Activated naive CD4-positive, alpha-beta T cell treated with anti-CD3 and anti-CD28 coated beads, Interleukin-2, amount 50 U/mL, for 72 hours (primary cell): ENCODE data around the gene CLIC1. TPM values are rescaled to one million over a fixed set of nuclear protein-coding genes. Genes with fewer than 3 reads are reported as not detected.
"Not testable (repeated sequence)": the region's sequence is repeated elsewhere in the genome, so short reads cannot be mapped to it uniquely, and the experiment has no call there.

Experiments
- ATAC-seq, 2 donors: fragments of 150-1000 bp; cut with Tn5 transposase; 2 replicates each; pipeline ENCODE4 v1.10.0; 2021; ENCODE audit warnings: mild to moderate bottlenecking in 2 of 2, moderate library complexity in 2 of 2
- DNase-seq, 2 donors: peaks; one replicate each; pipeline ENCODE4 v3.0.0; 2021 to 2022; ENCODE audit warnings: low spot score in 2 of 2
- H3K27ac Mint-ChIP-seq, 2 donors: one replicate each; pipeline ENCODE4 v1.8.0; 2022; ENCODE audit warnings: mild to moderate bottlenecking in 2 of 2, mixed read lengths in 2 of 2
- H3K36me3 Mint-ChIP-seq, 2 donors: one replicate each; pipeline ENCODE4 v1.8.0; 2022; ENCODE audit warnings: mixed read lengths in 2 of 2
- H3K9me3 Mint-ChIP-seq, 2 donors: one replicate each; pipeline ENCODE4 v1.8.0; 2022; ENCODE audit warnings: mixed read lengths in 2 of 2
- total RNA-seq, 2 donors: library from RNA; stranded (reverse); gene quantifications; one replicate each; pipeline ENCODE4 v1.2.3, GENCODE V29; 2022

CLIC1 gene
- total RNA-seq, 2 donors from 2014 or later, result 440 to 455 TPM

GRCh38 chr6:31719001-31719400 lies 17.3 kb downstream of the CLIC1 start:
- no peaks in the 10 kb centered on the region for H3K9me3 Mint-ChIP-seq
- DNase-seq (no peak), ATAC-seq (no peak)
- H3K36me3 Mint-ChIP-seq, result no peaks in the 10 kb centered on the region
- peak overlapping the region in 1 of 2 donors; percentile 18 for H3K27ac Mint-ChIP-seq

DNA sequence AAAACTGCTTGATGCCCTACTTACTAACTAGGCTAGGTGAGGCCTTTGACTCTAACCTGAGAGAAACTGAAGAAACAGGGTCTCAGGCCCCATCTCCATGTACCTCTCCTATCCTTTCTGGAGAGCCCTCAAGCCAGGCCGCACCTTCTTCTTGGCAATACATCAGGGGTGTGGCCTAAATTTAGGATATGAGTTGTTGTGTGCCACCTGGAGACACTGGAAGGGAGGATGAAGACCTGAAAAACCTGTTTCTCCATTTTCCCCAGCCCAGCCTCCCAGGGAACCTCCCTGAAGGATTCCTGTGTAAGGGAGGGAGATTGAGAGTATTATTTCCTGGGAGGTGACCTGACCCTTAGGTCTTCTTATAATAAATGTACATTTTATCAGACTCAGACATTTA lies 18.1 kb downstream of the CLIC1 start:
- Mint-ChIP-seq H3K27ac (peak overlapping the region in 1 of 2 donors; percentile 18), H3K36me3 (no peaks in the 10 kb centered on the region), H3K9me3 (no peaks in the 10 kb centered on the region)
- ATAC-seq (no peak), DNase-seq (no peak)

DNA sequence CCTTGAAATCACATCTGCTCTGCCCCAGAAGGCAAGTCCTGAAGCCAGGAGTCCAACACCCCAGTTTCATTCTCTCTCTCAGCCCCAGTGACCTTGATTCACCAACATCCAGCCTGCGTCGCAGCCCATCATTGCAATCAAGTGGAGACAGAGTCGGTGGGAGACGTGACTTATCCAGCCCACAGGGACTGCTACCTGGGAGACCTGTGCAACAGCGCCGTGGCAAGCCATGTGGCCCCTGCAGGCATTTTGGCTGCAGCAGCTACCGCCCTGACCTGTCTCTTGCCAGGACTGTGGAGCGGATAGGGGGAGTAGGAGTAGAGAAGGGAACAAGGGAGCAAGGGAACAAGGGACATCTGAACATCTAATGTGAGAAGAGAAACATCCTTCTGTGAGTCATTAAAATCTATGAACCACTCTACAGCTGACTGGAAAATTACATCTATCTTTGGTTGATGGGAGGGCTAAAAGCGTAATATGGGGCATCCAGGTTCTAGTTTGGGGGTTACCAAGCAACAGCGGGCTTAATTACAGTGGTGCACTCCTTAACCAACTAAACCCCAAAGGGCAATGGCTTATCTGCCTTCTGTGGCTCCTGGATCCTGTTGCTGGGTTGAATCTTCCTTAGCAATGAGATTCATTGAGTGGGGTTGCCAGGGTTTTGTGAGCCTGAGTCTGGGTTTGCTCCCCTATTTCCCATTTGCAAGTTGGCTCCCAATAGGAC lies 18.7 kb downstream of the CLIC1 start:
- H3K36me3 Mint-ChIP-seq, result no peaks in the 10 kb centered on the region
- no peak for ATAC-seq
- H3K27ac Mint-ChIP-seq, result peak overlapping the region in 1 of 2 donors; percentile 75
- no peak for DNase-seq
- no peaks in the 10 kb centered on the region for H3K9me3 Mint-ChIP-seq

- no peak for ATAC-seq
- Mint-ChIP-seq H3K36me3 (no peaks in the 10 kb centered on the region), H3K27ac (peak within 1 kb of the TSS in 1 of 2 donors; percentile 26)
Observed at GRCh38 chr6:31715022-31715958, 21.0 kb downstream of the CLIC1 start, which contains the start of gene LY6G6D. TSS of gene LY6G6D (plus strand) at chr6:31715348. CDS start at chr6:31715356, 8 bp downstream.

DNA sequence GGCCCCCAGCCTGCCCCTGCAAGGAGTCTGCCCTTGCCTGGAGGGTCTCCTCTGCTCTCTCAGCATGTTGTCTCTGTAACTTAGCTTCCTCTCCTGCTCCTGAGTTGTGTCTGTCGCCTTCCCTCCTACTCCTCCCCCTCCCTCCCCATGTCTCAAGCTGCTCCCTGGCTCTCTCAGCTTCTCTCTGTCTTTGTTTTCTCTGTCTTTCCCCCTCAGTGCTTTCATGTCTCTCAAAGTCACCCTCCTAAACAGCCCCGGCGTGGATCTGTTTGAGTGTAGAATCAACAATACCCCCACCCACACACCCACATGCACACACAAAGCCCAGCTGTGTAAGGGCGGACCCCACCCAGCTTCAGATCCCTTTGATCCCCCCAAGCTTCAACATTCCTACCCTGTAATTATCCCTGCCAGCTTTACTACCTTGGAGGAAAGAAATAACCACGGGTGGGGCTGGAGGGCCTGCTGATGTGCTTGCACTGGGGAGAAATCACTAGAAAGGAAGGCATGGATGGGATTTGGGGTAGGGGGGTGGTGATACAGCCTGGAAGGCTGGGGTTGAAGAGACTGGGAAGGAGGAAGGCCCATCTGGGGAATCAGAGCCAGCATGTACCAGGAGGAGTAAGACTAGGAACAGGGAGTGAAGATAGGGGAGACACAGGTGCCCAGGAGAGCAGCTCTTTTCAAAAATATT lies 22.2 kb downstream of the CLIC1 start:
- ATAC-seq (no peak), DNase-seq (no peak)
- Mint-ChIP-seq H3K27ac (peak overlapping the region in 1 of 2 donors; percentile 26), H3K36me3 (no peaks in the 10 kb centered on the region), H3K9me3 (no peaks in the 10 kb centered on the region)

More at GRCh38 chr6:31715022-31715958, 21.0 kb downstream of the CLIC1 start, which contains the start of gene LY6G6D:
- no peak for DNase-seq
- H3K9me3 Mint-ChIP-seq, result no peaks in the 10 kb centered on the region

- ATAC-seq (no peak), DNase-seq (no peak)
- Mint-ChIP-seq H3K36me3 (no peaks in the 10 kb centered on the region), H3K27ac (no peak overlapping the region), H3K9me3 (no peaks in the 10 kb centered on the region)
Observed at GRCh38 chr6:31713465-31713864, 22.9 kb downstream of the CLIC1 start.

GRCh38 chr6:31712296-31712695 lies 24.0 kb downstream of the CLIC1 start:
- DNase-seq (no peak), ATAC-seq (peak in 1 of 2 donors; percentile 45)
- Mint-ChIP-seq H3K9me3 (no peaks in the 10 kb centered on the region), H3K36me3 (no peaks in the 10 kb centered on the region), H3K27ac (no peak overlapping the region)

- H3K36me3 Mint-ChIP-seq, result no peaks in the 10 kb centered on the region
- H3K27ac Mint-ChIP-seq, result peak overlapping the region; percentile 19 to 80
- DNase-seq (no peak), ATAC-seq (peak in 1 of 2 donors; percentile 9)
- no peaks in the 10 kb centered on the region for H3K9me3 Mint-ChIP-seq
Observed at GRCh38 chr6:31711233-31711632, 25.1 kb downstream of the CLIC1 start.

GRCh38 chr6:31710523-31711219 lies 25.7 kb downstream of the CLIC1 start:
- no peaks in the 10 kb centered on the region for H3K9me3 Mint-ChIP-seq
- H3K36me3 Mint-ChIP-seq, result no peaks in the 10 kb centered on the region
- ATAC-seq (no peak), DNase-seq (no peak)
- peak overlapping the region in 1 of 2 donors; percentile 19 for H3K27ac Mint-ChIP-seq

GRCh38 chr6:31709157-31709556 lies 27.2 kb downstream of the CLIC1 start:
- DNase-seq, H3K36me3 Mint-ChIP-seq, H3K9me3 Mint-ChIP-seq, H3K27ac Mint-ChIP-seq, ATAC-seq: not testable (repeated sequence)

DNA sequence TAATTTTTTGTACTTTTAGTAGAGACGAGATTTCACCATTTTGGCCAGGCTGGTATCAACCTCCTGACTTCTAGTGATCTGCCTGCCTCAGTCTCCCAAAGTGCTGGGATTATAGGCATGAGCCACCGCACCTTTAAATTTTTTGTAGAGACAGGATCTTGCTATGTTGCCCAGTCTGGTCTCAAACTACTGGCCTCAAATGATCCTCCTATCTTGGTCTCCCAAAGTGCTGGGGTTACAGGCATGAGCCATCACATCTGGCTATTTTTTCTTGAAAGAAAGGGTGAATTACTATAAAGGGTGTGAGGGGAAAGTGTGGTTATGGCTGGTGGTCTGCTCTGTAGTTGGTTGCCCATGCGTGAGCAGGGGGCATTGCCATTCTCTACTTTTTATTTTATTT lies 28.1 kb downstream of the CLIC1 start:
- DNase-seq, result no peak
- no peak for ATAC-seq
- Mint-ChIP-seq H3K36me3 (peaks cover 3 to 4% of the 10 kb centered on the region in 2 donors), H3K27ac (no peak overlapping the region), H3K9me3 (no peaks in the 10 kb centered on the region)

DNA sequence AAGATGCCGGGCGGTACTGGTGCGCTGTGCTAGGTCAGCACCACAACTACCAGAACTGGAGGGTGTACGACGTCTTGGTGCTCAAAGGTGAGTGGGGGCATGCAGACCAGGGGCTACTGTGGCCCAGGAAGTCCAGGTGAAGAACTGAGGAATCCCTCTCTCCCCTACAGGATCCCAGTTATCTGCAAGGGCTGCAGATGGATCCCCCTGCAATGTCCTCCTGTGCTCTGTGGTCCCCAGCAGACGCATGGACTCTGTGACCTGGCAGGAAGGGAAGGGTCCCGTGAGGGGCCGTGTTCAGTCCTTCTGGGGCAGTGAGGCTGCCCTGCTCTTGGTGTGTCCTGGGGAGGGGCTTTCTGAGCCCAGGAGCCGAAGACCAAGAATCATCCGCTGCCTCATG lies 28.6 kb downstream of the CLIC1 start:
- H3K27ac Mint-ChIP-seq, result peak overlapping the region in 1 of 2 donors; percentile 22

GRCh38 chr6:31706599-31706998 lies 29.7 kb downstream of the CLIC1 start, which contains the start of gene LY6G6F:
TSS of gene LY6G6F (plus strand) at chr6:31706866. CDS start at chr6:31706907, 41 bp downstream.
- no peak for ATAC-seq
- H3K9me3 Mint-ChIP-seq, result no peaks in the 10 kb centered on the region
- DNase-seq, result no peak
- peaks cover 14% of the 10 kb centered on the region in 2 donors for H3K36me3 Mint-ChIP-seq
- H3K27ac Mint-ChIP-seq, result peak within 1 kb of the TSS; percentile 14 to 22

More for the DNA sequence above, 28.6 kb downstream of the CLIC1 start:
- ATAC-seq (no peak), DNase-seq (no peak)
- Mint-ChIP-seq H3K36me3 (peaks cover 6% of the 10 kb centered on the region in 2 donors), H3K9me3 (no peaks in the 10 kb centered on the region)

GRCh38 chr6:31705931-31706330 lies 30.4 kb downstream of the CLIC1 start:
- ATAC-seq (no peak), DNase-seq (no peak)
- no peak overlapping the region for H3K27ac Mint-ChIP-seq
- no peaks in the 10 kb centered on the region for H3K9me3 Mint-ChIP-seq
- H3K36me3 Mint-ChIP-seq, result peaks cover 14% of the 10 kb centered on the region in 2 donors

DNA sequence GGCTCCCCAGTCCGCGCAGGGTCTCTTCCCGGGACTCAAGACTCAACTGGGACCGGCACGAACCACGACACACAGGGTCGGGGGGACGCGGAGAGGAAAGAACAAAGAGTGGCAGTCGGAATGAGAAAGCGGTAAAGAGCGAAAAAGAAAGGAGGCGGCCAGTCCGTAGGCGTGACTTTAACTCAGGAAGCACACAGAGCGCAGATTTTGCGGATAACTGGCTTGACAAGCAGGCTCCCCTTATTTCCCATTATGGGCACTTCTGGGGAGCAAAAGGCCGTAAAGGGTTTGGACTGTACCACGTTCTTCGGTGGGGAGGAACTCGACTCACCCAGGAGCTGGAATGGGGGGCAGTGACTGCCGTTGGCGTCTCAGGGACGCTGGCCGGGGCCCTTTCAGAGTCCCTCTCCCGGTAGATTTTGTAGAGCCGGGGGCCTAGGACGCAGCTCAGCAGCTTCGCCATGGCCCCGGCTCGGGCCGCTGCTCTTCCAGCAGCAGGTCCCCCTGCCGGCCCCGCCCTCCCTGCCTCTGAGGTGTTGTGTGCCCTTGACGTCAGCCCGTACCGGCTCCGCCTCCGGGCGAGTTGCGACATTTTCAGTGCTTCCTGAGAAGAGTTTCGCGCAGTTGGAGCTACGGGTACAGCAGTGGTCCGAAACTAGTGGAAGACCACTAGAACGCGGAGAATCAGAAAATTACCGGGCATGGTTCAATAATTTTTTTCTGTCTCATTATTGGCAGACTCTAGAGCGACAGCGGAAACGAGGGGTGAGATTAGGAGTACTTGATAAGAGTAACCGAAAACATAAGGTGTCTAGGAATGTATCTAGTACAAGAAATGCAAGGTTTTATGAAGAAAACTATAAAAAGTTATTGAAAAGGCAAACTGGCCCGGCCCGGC lies 33.3 kb downstream of the CLIC1 start, which contains the start of gene ABHD16A:
ABHD16A (minus strand) TSS at position 506 of the 898 bp plus-strand sequence; CDS start at position 463, 43 bp downstream.
- DNase-seq (peak; percentile 94 to 96), ATAC-seq (peak; percentile 96 to 97)
- Mint-ChIP-seq H3K9me3 (no peaks in the 10 kb centered on the region), H3K27ac (peak within 1 kb of the TSS; percentile 94 to 98), H3K36me3 (peaks cover 14% of the 10 kb centered on the region in 2 donors)
